Measurements from ENCODE around the gene FGD4.

The FGD4 gene

GRCh38 chr12:32535288-32535999 lies 136.1 kb downstream of the FGD4 start:
- H3K27ac ChIP-seq, result peak overlapping the region; percentile 62

GRCh38 chr12:32536000-32536345 lies 136.6 kb downstream of the FGD4 start:
- H3K27ac ChIP-seq, result no peak overlapping the region
- TF ChIP-seq CTCF (IDR thresholded peaks at IDR 0.05) (no peak), ZFX (IDR thresholded peaks at IDR 0.05; ENCODE audit: borderline replicate concordance) (no peak)

More at GRCh38 chr12:32535288-32535999, 136.1 kb downstream of the FGD4 start:
- no peak for TF ChIP-seq CTCF (IDR thresholded peaks at IDR 0.05)
- no peak for TF ChIP-seq ZFX (IDR thresholded peaks at IDR 0.05; ENCODE audit: borderline replicate concordance)

- H3K27ac ChIP-seq, result no peak overlapping the region
- TF ChIP-seq CTCF (IDR thresholded peaks at IDR 0.05), result no peak
- TF ChIP-seq ZFX (IDR thresholded peaks at IDR 0.05; ENCODE audit: borderline replicate concordance), result no peak
Observed at GRCh38 chr12:32541754-32542374, 142.5 kb downstream of the FGD4 start.

- no peak for TF ChIP-seq CTCF (IDR thresholded peaks at IDR 0.05)
- TF ChIP-seq ZFX (IDR thresholded peaks at IDR 0.05; ENCODE audit: borderline replicate concordance), result no peak
Observed at GRCh38 chr12:32542428-32543229, 143.3 kb downstream of the FGD4 start.

GRCh38 chr12:32544893-32545292 lies 145.5 kb downstream of the FGD4 start:
- H3K27ac ChIP-seq, result no peak overlapping the region
- TF ChIP-seq CTCF (IDR thresholded peaks at IDR 0.05), result no peak
- TF ChIP-seq ZFX (IDR thresholded peaks at IDR 0.05; ENCODE audit: borderline replicate concordance), result no peak

More at GRCh38 chr12:32542428-32543229, 143.3 kb downstream of the FGD4 start:
- no peak overlapping the region for H3K27ac ChIP-seq

GRCh38 chr12:32545413-32545980 lies 146.1 kb downstream of the FGD4 start:
- no peak overlapping the region for H3K27ac ChIP-seq
- TF ChIP-seq ZFX (IDR thresholded peaks at IDR 0.05; ENCODE audit: borderline replicate concordance) (no peak), CTCF (IDR thresholded peaks at IDR 0.05) (no peak)

Data from 22Rv1 (cell line).